K562 (cell line): ENCODE data around the gene SPATA20. TPM values are rescaled to one million over a fixed set of nuclear protein-coding genes. Genes with fewer than 3 reads are reported as not detected.

Experiments
- C11orf30 ChIP-seq: fragments of 450-650 bp; IDR thresholded peaks from 2 replicates; pipeline ENCODE4 v1.6.1; 2016; ENCODE audit warnings: low read depth, mild to moderate bottlenecking
- CHD2 ChIP-seq: IDR thresholded peaks from 2 replicates; pipeline ENCODE4 v1.6.1; 2011; ENCODE audit warnings: low read depth, low read length
- ERF ChIP-seq: fragments of 450-650 bp; formaldehyde crosslinking; IDR thresholded peaks from 2 replicates; pipeline ENCODE4 v1.4.0; 2020; ENCODE audit warnings: mild to moderate bottlenecking, mixed read lengths
- MCM3 ChIP-seq: fragments of 450-650 bp; IDR thresholded peaks from 2 replicates; pipeline ENCODE4 v1.6.1; 2016
- NCOR1 ChIP-seq: fragments of 450-650 bp; IDR thresholded peaks from 2 replicates; pipeline ENCODE4 v1.6.1; 2016; ENCODE audit warnings: mild to moderate bottlenecking, moderate library complexity
- NFE2 ChIP-seq: IDR thresholded peaks from 2 replicates; pipeline ENCODE4 v1.6.1; 2014; ENCODE audit warnings: antibody characterized with exemption, low read depth
- NR4A1 ChIP-seq, 2 experiments: fragments of 250-450 bp in 1 of 2; fragments of 450-650 bp in 1 of 2; sonication (Bioruptor Pico) in 1 of 2; IDR thresholded peaks; 2 replicates each; pipeline versions ENCODE4 v1.4.0 to v1.6.1; 2016 to 2020; ENCODE audit warnings: mild to moderate bottlenecking in 2 of 2, missing compliant biosample characterization in 1 of 2, missing genetic modification characterization in 1 of 2, moderate library complexity in 1 of 2
- PHTF2 ChIP-seq: fragments of 250-450 bp; sonication (Bioruptor Pico); IDR thresholded peaks from 2 replicates; pipeline ENCODE4 v1.5.0; 2021; ENCODE audit warnings: mild to moderate bottlenecking
- POLR2B ChIP-seq: fragments of 450-650 bp; IDR thresholded peaks from 2 replicates; pipeline ENCODE4 v1.6.1; 2018; ENCODE audit warnings: low read depth; ENCODE audit not compliant: partially characterized antibody
- SLC30A9 ChIP-seq: fragments of 250-450 bp; sonication (Bioruptor Pico); IDR thresholded peaks from 2 replicates; pipeline ENCODE4 v1.8.0; 2022; ENCODE audit warnings: mild to moderate bottlenecking, moderate library complexity
- SRSF1 ChIP-seq: fragments of 200-400 bp; formaldehyde crosslinking; IDR thresholded peaks from 2 replicates; pipeline ENCODE4 v1.6.1; 2017; ENCODE audit warnings: mild to moderate bottlenecking, low read depth, low read length, moderate library complexity
- STAT5A ChIP-seq: IDR thresholded peaks from 2 replicates; pipeline ENCODE4 v1.6.1; 2012; ENCODE audit warnings: low read length, inconsistent platforms, borderline replicate concordance
- TFAM ChIP-seq: fragments of 250-450 bp; sonication (Bioruptor Pico); conservative IDR thresholded peaks from 2 replicates; pipeline ENCODE4 v1.5.0; 2021; ENCODE audit warnings: mild to moderate bottlenecking, moderate library complexity
- ZNF696 ChIP-seq: fragments of 250-450 bp; sonication (Bioruptor Pico); conservative IDR thresholded peaks from 2 replicates; pipeline ENCODE4 v1.4.0; 2020; ENCODE audit warnings: mild to moderate bottlenecking, moderate library complexity
- ZNF766 ChIP-seq: fragments of 200-800 bp; sonication (Bioruptor generic); conservative IDR thresholded peaks from 2 replicates; pipeline ENCODE4 v1.6.1; 2016; ENCODE audit warnings: missing genetic modification characterization, missing compliant biosample characterization
- polyA plus RNA-seq, 8 experiments: library from polyadenylated mRNA; depleted of rRNA in 4 of 8; stranded (reverse) in 5 of 8; unstranded in 3 of 8; fragments of >200 nt; fragmentation: Nextera tagmentation in 2 of 8; fragmentation: Illumina TruSeq in 1 of 8; extraction: Ambion mirVana in 2 of 8; extraction: Trizol in 1 of 8; gene quantifications; 2 replicates each; pipeline versions ENCODE4 v1.2.1 to v1.2.3, GENCODE V29; 2011 to 2014; ENCODE audit warnings: inconsistent platforms in 1 of 8, missing spikeins in 1 of 8
- total RNA-seq, 7 experiments: library from RNA; depleted of rRNA in 6 of 7; stranded (reverse); fragments of >200 nt in 6 of 7; fragmentation: Illumina TruSeq in 2 of 7; extraction: Trizol in 2 of 7; gene quantifications; 2 replicates each; pipeline versions ENCODE4 v1.2.1 to v1.2.3, GENCODE V29; 2011 to 2021; ENCODE audit warnings: low replicate concordance in 1 of 7
- TF ChIP-seq, protein P1 (sequence below), 2 experiments: fragments of 450-650 bp; IDR thresholded peaks; 2 replicates each; pipeline ENCODE4 v1.6.1; 2016; ENCODE audit warnings: mild to moderate bottlenecking in 2 of 2, borderline replicate concordance in 1 of 2, low read depth in 1 of 2, moderate library complexity in 1 of 2
- TF ChIP-seq, protein P2 (sequence below): fragments of 250-450 bp; sonication (Bioruptor Pico); IDR thresholded peaks from 2 replicates; pipeline ENCODE4 v1.8.0; 2022; ENCODE audit warnings: inconsistent platforms, mild to moderate bottlenecking, moderate library complexity, borderline replicate concordance

The SPATA20 gene
- total and polyA plus RNA-seq, 9 of the 15 experiments (the other 6 are each of a cell fraction or from before 2014, with no cell fraction given), result 0.08 to 4.0 (median 1.5) TPM

DNA sequence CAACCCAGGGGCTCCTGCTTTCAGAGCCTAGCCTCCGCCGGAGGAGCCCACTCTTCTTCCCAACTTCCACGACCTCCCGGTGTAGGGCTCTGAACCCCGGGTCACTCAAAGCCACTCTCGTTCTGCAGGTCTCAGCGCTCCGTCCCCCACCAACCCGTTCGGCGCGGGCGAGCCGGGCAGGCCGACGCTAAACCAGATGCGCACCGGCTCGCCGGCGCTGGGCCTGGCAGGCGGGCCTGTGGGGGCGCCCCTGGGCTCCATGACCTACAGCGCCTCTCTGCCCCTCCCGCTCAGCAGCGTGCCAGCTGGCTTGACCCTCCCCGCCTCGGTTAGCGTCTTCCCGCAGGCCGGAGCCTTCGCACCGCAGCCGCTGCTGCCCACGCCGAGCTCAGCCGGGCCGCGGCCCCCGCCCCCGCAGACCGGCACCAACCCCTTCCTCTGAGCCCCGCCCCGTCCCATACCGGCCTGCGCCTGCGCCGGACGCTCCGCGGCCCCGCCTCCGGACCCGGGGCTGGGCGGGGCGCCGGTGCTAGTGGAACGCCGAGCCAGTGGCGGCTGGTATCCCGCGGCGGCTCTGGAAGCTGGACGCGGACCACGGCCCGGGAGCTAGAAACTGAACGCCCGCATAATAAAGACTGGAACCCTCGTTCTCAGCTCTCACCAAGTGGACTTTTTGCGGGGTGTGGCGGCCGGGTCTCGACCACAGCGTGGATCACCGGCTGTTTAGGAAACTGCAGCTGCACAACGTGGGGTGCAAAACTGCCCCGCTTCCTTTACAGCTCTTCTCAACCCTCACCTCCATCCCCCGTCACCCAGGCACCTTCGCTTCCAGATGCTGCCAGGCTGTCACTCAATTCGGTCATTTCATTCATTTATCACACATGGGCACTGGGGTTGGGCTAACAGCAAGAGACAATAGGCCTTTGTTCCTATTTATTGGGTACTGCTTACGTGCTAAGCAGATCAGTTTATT, 5.0 kb upstream of the SPATA20 start (continued):
- TF ChIP-seq SLC30A9, result no peak
- TF ChIP-seq, protein P1, sequence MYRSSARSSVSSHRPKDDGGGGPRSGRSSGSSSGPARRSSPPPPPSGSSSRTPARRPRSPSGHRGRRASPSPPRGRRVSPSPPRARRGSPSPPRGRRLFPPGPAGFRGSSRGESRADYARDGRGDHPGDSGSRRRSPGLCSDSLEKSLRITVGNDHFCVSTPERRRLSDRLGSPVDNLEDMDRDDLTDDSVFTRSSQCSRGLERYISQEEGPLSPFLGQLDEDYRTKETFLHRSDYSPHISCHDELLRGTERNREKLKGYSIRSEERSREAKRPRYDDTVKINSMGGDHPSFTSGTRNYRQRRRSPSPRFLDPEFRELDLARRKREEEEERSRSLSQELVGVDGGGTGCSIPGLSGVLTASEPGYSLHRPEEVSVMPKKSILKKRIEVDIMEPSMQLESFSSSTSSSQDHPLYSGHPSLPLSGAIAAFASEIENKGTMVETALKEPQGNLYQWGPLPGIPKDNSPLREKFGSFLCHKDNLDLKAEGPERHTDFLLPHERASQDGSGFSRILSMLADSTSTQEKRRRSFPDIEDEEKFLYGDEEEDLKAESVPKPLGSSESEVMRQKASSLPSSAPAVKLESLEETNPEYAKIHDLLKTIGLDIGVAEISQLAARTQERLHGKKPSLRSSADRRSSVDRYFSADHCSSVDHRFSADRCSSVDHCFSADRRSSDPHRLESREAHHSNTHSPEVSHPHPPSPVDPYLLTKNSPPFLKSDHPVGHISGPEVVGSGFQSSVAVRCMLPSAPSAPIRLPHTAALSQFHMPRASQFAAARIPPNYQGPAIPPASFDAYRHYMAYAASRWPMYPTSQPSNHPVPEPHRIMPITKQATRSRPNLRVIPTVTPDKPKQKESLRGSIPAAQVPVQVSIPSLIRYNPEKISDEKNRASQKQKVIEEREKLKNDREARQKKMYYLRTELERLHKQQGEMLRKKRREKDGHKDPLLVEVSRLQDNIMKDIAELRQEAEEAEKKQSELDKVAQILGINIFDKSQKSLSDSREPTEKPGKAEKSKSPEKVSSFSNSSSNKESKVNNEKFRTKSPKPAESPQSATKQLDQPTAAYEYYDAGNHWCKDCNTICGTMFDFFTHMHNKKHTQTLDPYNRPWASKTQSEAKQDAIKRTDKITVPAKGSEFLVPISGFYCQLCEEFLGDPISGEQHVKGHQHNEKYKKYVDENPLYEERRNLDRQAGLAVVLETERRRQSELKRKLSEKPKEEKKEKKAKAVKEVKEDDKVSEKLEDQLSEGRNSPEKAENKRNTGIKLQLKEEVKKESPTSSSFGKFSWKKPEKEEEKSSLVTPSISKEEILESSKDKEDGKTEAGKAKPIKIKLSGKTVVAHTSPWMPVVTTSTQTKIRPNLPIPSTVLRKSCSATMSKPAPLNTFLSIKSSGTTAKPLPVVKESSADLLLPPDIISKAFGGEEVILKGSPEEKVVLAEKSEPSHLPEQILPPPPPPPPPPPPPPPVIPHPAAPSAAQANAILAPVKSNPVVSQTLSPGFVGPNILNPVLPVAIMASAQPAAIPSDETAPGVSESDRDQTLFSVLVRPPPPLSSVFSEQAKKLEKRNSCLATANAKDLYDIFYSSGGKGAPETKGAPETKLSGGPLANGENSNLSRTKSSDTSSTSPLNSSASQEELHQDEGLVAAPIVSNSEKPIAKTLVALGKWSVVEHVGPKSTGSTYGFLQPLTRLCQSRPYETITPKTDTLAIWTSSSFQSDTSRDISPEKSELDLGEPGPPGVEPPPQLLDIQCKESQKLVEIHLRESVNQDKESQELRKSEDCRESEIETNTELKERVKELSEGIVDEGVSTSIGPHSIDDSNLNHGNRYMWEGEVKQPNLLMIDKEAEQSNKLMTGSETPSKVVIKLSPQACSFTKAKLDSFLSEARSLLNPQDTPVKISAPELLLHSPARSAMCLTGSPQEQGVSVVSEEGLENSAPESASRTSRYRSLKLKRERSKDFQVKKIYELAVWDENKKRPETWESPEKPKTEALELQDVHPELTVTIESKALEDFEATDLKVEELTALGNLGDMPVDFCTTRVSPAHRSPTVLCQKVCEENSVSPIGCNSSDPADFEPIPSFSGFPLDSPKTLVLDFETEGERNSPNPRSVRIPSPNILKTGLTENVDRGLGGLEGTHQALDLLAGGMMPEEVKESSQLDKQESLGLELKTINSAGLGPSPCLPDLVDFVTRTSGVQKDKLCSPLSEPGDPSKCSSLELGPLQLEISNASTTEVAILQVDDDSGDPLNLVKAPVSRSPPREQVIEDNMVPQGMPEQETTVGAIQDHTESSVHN (IDR thresholded peaks at IDR 0.05; ENCODE audit: borderline replicate concordance in 1 of 2, low read depth in 1 of 2), result no peak
- no peak for TF ChIP-seq PHTF2 (CRISPR knock-in tag)
- no peak for TF ChIP-seq MCM3
- no peak for TF ChIP-seq ERF
- TF ChIP-seq NCOR1, result no peak
- TF ChIP-seq SRSF1, result no peak
- no peak for TF ChIP-seq C11orf30
- no peak for TF ChIP-seq ZNF766 (CRISPR knock-in tag)
- TF ChIP-seq POLR2B, result no peak
- TF ChIP-seq NR4A1 (CRISPR knock-in tag; IDR thresholded peaks at IDR 0.05), result no peak
- TF ChIP-seq NR4A1 (tag; IDR thresholded peaks at IDR 0.05), result no peak
- TF ChIP-seq TFAM (CRISPR knock-in tag), result no peak
- no peak for TF ChIP-seq NFE2
- TF ChIP-seq, protein P2, sequence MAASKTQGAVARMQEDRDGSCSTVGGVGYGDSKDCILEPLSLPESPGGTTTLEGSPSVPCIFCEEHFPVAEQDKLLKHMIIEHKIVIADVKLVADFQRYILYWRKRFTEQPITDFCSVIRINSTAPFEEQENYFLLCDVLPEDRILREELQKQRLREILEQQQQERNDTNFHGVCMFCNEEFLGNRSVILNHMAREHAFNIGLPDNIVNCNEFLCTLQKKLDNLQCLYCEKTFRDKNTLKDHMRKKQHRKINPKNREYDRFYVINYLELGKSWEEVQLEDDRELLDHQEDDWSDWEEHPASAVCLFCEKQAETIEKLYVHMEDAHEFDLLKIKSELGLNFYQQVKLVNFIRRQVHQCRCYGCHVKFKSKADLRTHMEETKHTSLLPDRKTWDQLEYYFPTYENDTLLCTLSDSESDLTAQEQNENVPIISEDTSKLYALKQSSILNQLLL, result no peak
- TF ChIP-seq STAT5A, result no peak
- TF ChIP-seq ZNF696 (CRISPR knock-in tag), result no peak
- TF ChIP-seq CHD2, result no peak
